HEK293T (cell line): ENCODE results near the gene MFSD2A.

Source experiments
- ARNT ChIP-seq: fragments of 450-650 bp; IDR thresholded peaks from 2 replicates; pipeline ENCODE4 v1.6.1; 2017; ENCODE audit warnings: mild to moderate bottlenecking
- BHLHE40 ChIP-seq: fragments of 450-650 bp; IDR thresholded peaks from 2 replicates; pipeline ENCODE4 v1.6.1; 2016; ENCODE audit warnings: mild to moderate bottlenecking, moderate library complexity, borderline replicate concordance
- CTBP1 ChIP-seq: fragments of 450-650 bp; IDR thresholded peaks from 2 replicates; pipeline ENCODE4 v1.6.1; 2016; ENCODE audit warnings: borderline replicate concordance
- ELF4 ChIP-seq: fragments of 450-650 bp; IDR thresholded peaks from 2 replicates; pipeline ENCODE4 v1.6.1; 2017; ENCODE audit warnings: antibody characterized with exemption
- FOXA1 ChIP-seq: fragments of 450-650 bp; IDR thresholded peaks from 2 replicates; pipeline ENCODE4 v1.6.1; 2016; ENCODE audit warnings: mild to moderate bottlenecking
- FOXK2 ChIP-seq: fragments of 450-650 bp; IDR thresholded peaks from 2 replicates; pipeline ENCODE4 v1.6.1; 2016; ENCODE audit warnings: mild to moderate bottlenecking
- FOXM1 ChIP-seq: fragments of 450-650 bp; IDR thresholded peaks from 2 replicates; pipeline ENCODE4 v1.6.1; 2017; ENCODE audit warnings: mild to moderate bottlenecking, borderline replicate concordance
- HDGF ChIP-seq: fragments of 450-650 bp; IDR thresholded peaks from 2 replicates; pipeline ENCODE4 v1.6.1; 2017; ENCODE audit warnings: antibody characterized with exemption, borderline replicate concordance
- LEF1 ChIP-seq: fragments of 450-650 bp; IDR thresholded peaks from 2 replicates; pipeline ENCODE4 v1.6.1; 2017; ENCODE audit warnings: mild to moderate bottlenecking, borderline replicate concordance
- NFRKB ChIP-seq: fragments of 450-650 bp; IDR thresholded peaks from 2 replicates; pipeline ENCODE4 v1.6.1; 2016; ENCODE audit warnings: mild to moderate bottlenecking, moderate library complexity
- PKNOX1 ChIP-seq: fragments of 450-650 bp; IDR thresholded peaks from 2 replicates; pipeline ENCODE4 v1.6.1; 2016
- SP1 ChIP-seq: fragments of 450-650 bp; IDR thresholded peaks from 2 replicates; pipeline ENCODE4 v1.6.1; 2017
- SUZ12 ChIP-seq: fragments of 450-650 bp; IDR thresholded peaks from 2 replicates; pipeline ENCODE4 v1.6.1; 2016; ENCODE audit warnings: mild to moderate bottlenecking
- TARDBP ChIP-seq: fragments of 450-650 bp; IDR thresholded peaks from 2 replicates; pipeline ENCODE4 v1.6.1; 2016

- TF ChIP-seq ARNT (no peak), SP1 (no peak), HDGF (no peak), LEF1 (no peak), NFRKB (no peak), FOXA1 (no peak), FOXK2 (no peak), FOXM1 (no peak), ELF4 (no peak), BHLHE40 (no peak), SUZ12 (no peak), TARDBP (no peak), PKNOX1 (no peak), CTBP1 (no peak)
Observed at GRCh38 chr1:40014253-40014706, 59.3 kb downstream of the MFSD2A start.
